H1 (cell line): Measurements from ENCODE around the gene DGCR8. TPM values are rescaled to one million over a fixed set of nuclear protein-coding genes. Genes with fewer than 3 reads are reported as not detected.
A peak's percentile ranks its signal among the peaks of the same experiment; 100 is the strongest.

Experiments used
- BRCA1 ChIP-seq: IDR thresholded peaks from 2 replicates; pipeline ENCODE4 v1.6.1; 2012; ENCODE audit warnings: low read depth, low read length, improper control_type of control experiment
- CBX8 ChIP-seq: fragments of 300-800, 300-1000 bp; sonication (generic); IDR thresholded peaks from 2 replicates; pipeline ENCODE4 v1.7.1; 2016; ENCODE audit warnings: low read depth, low read length, borderline replicate concordance
- CHD2 ChIP-seq: IDR thresholded peaks from 2 replicates; pipeline ENCODE4 v1.6.1; 2012; ENCODE audit warnings: low read length, improper control_type of control experiment
- EGR1 ChIP-seq: IDR thresholded peaks from 2 replicates; pipeline ENCODE4 v1.6.1; 2011; ENCODE audit warnings: low read depth, low read length, borderline replicate concordance
- HDAC2 ChIP-seq, 2 experiments: fragments of 300-600 bp in 1 of 2; sonication (generic) in 1 of 2; IDR thresholded peaks; 2 replicates each; pipeline ENCODE4 v1.6.1; 2011 to 2012; ENCODE audit warnings: low read depth in 2 of 2, low read length in 2 of 2, mild to moderate bottlenecking in 2 of 2, moderate library complexity in 2 of 2, borderline replicate concordance in 1 of 2, inconsistent platforms in 1 of 2
- JUND ChIP-seq: IDR thresholded peaks from 2 replicates; pipeline ENCODE4 v1.6.1; 2011; ENCODE audit warnings: mild to moderate bottlenecking, improper control_type of control experiment, low read length
- KDM4A ChIP-seq: IDR thresholded peaks from one replicate; pipeline ENCODE4 v1.7.1; 2012; ENCODE audit warnings: low read depth, mild to moderate bottlenecking, moderate library complexity, low read length, inconsistent platforms; ENCODE audit not compliant: severe bottlenecking
- MAFK ChIP-seq: IDR thresholded peaks from 2 replicates; pipeline ENCODE4 v1.6.1; 2012; ENCODE audit warnings: low read depth, mild to moderate bottlenecking, improper control_type of control experiment, low read length
- PHF8 ChIP-seq: fragments of 200-600 bp; sonication (generic); conservative IDR thresholded peaks from 2 replicates; pipeline ENCODE4 v1.7.1; 2012; ENCODE audit warnings: low read depth, mild to moderate bottlenecking, inconsistent platforms, low read length, moderate library complexity
- RAD21 ChIP-seq, 2 experiments: IDR thresholded peaks in 1 of 2; conservative IDR thresholded peaks in 1 of 2; 2 replicates each; pipeline ENCODE4 v1.6.1; 2011; ENCODE audit warnings: low read depth in 2 of 2, low read length in 2 of 2, improper control_type of control experiment in 1 of 2, inconsistent platforms in 1 of 2, mild to moderate bottlenecking in 1 of 2, moderate library complexity in 1 of 2
- RXRA ChIP-seq: IDR thresholded peaks from 2 replicates; pipeline ENCODE4 v1.6.1; 2011; ENCODE audit warnings: low read depth, mild to moderate bottlenecking, low read length, moderate library complexity; ENCODE audit not compliant: insufficient read depth
- SIRT6 ChIP-seq: IDR thresholded peaks from one replicate; pipeline ENCODE4 v1.7.1; 2012; ENCODE audit warnings: low read length, inconsistent platforms
- SIX5 ChIP-seq: IDR thresholded peaks from 2 replicates; pipeline ENCODE4 v1.6.1; 2011; ENCODE audit warnings: mild to moderate bottlenecking, low read depth, low read length
- TBP ChIP-seq: IDR thresholded peaks from 2 replicates; pipeline ENCODE4 v1.6.1; 2011; ENCODE audit warnings: low read depth, low read length, improper control_type of control experiment
- TEAD4 ChIP-seq: IDR thresholded peaks from 2 replicates; pipeline ENCODE4 v1.6.1; 2012; ENCODE audit warnings: low read depth, low read length, inconsistent platforms, mixed read lengths
- polyA plus RNA-seq, 7 experiments: library from polyadenylated mRNA; depleted of rRNA in 3 of 7; stranded (reverse) in 5 of 7; unstranded in 2 of 7; fragments of >200 nt in 5 of 7; fragments of 200-250 nt in 2 of 7; gene quantifications; 1 replicate in 5 of 7; 2 replicates in 1 of 7; 4 replicates in 1 of 7; pipeline versions ENCODE4 v1.2.1 to v1.2.3, GENCODE V29; 2011 to 2013; ENCODE audit warnings: missing spikeins in 2 of 7, mixed read lengths in 2 of 7
- total RNA-seq: library from RNA; stranded (reverse); fragmentation: NEBNext Ultra II Directional; extraction: Animal tissue kit (Norgen Biotek cat#: 25700); gene quantifications from 2 replicates; pipeline ENCODE4 v1.2.1, GENCODE V29; 2021

DGCR8 gene
- total and polyA plus RNA-seq, 2 of the 8 experiments (the other 6 are each of a cell fraction or from before 2014, with no cell fraction given): 23.7 to 43.7 TPM

DNA sequence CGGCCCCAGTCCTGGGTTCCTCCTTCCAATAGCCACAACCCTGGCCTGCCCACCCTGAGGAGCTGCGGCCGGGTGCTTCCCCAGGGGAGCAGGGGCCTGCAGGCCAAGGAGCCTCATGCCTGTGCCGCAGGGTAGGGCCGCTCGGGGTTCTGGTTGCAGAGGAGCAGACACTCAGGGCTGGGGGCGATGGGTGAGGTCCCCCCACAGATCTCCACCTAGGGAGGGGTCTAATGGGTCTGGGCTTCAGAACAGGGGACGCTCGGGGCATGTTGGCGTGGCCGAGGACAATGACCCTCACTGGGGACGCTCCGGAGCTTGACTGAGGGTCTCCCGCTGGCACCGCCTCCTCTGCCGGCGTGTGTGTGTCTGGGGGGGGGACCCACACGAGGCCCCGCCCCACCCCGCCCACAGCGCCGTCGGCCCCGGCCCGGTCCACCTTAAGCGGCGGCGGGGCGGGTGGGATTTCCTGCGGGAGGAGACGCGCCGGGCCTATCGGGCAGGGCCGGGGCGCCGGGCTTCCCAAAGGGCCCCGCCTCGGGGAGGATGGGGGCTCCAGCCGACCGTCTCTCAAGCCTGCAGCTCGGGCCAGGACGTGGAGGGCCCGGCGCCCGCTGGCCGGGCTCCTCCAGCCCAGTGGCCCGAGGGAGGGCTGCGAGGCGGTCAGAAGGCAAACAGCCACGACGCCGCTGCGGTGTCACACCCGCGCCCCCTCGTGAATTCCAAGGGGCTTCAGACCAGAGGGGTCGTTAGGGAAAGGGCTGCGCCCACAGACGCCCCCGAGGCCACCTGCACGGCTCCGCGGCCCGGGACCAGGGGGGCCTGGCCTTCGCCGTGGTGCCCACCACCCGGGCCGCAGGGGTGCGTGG, 50.9 kb downstream of the DGCR8 start (continued):
- TF ChIP-seq HDAC2 (IDR thresholded peaks at IDR 0.05; ENCODE audit: borderline replicate concordance in 1 of 2, low read depth in 2 of 2, low read length in 2 of 2) (no peak; a peak in 1 of 4 replicates), MAFK (no peak), SIRT6 (no peak), JUND (no peak), SIX5 (no peak), TBP (peak; percentile 39; the same call in 1 of the 2 replicates), EGR1 (no peak), RAD21 (IDR thresholded peaks at IDR 0.05 in 1 of 2, conservative IDR thresholded peaks at IDR 0.05 in 1 of 2; ENCODE audit: low read depth in 2 of 2, low read length in 2 of 2) (no peak), CHD2 (no peak), KDM4A (peak; percentile 43), RXRA (no peak), TEAD4 (no peak), BRCA1 (no peak), PHF8 (0 out of 2 replicates have a peak, but pooled peaks have one; percentile 25), CBX8 (no peak)
- TF ChIP-seq, all 59 proteins: peak for 5
